Fibroblast of skin of abdomen (primary cell): ENCODE measurements around the gene SYT8.

Experiments
- DNase-seq: peaks from one replicate; pipeline ENCODE4 v3.0.0-alpha.2; 2013

SYT8 gene

DNA sequence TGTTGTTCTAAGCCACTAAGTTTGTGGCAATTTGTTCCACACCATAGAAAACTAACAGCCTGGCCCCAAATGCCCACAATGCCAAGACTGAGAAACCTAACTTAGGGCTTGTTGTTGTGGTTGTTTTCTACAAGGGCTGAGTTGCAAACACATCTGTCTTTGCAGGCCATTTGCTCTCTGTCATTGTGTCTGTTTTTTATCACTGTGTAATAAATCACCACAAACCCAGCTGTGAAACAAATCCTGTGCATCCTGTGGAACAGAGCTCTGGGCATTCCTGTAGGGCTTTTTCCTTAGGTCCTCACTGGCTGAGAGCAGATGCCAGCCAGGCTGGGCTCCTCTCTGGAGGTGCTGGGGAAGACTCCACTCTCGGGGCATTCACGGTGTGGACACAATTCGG is 15.7 kb upstream of the SYT8 start:
- no peak for DNase-seq

DNA sequence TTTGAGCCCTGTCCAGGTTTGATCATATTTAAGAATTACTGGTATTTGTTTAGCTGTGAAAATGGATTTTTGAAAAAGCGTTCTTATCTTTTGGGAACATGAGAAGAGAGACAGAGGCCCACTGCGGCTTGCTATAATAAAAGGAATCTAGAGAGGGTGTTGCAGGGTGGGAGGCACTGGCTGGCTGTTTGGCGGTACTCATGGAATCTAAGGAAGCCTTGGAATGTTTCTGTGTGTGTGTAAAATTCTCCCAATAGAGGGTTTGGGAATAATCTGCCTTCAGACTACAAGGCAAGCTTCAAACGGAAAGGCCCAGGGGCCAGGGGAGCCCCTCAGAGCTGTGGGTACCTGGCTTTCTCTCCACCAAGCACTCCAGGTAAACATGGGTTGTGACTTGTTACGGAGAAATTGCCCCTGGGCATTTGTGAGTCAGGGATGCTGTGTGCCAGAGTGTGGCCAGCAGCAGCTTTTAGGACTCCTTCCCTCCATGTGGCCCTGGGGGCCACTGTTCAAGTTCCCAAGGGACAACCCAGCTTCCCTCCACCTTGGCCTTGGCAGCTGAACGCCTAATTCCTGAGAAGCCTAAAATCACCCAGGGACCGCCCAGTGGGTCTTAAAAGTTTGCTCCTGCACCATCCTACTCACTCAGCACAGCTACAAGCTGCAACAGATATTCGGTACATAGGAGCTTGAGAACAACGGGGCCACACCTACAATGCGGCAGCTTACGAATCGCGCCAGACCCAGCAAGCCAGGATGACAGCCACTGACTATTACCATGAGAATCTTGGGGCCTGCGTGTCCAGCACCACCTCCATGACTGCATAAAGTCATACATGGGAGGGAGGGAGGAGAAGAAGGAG is 14.1 kb upstream of the SYT8 start:
- peak; percentile 54 for DNase-seq

DNA sequence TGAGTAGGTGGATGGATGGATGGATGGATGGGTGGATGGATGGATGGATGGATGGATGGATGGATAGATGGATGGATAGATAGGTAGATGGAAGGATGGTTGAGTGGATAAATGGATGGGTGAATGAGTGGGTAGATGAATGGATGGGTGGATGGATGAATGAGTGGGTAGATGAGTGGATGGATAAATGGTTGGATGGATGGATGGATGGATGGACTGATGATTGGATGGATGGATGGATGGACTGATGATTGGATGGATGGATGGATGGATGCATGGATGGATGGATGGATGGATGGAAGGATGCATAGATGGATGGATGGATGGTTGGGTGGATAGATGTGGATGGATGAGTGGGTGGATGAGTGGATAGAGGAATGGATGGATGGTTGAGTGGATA is 13.2 kb upstream of the SYT8 start:
- DNase-seq = no peak

DNA sequence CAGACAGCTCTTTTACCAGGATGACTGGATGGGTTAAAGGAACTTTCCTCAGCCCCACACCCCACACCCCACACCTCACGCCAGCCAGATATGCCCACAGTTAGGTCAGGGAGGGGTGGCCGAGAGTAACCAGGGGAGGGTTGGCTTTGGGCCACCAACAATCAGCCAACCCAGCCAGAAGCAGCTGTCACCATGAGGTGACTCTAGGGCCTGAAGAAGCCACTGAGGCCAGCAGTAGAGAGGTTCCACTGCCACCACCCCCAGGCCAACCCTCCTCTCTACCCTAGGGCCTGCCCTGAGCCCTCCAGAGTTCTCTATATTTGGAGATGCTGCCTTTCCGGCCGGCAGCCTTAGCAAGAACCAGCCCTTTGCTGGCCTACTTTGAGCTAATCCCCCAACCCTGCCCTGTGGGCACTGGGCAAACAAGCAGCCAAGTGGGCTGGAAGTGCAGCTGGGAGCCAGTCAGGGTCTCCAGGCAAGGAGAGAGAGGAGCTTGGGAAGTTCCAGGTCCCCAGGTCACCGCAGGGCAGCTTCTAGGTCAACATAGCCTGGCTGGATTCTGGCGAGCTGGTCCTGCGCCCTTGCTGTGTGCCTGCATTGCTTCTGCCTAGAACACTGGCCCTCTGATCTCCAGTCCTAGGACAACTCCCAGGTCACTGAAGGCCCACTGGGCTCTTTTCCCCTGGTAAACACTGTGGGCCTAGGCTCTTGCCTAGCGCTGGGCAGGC is 12.0 kb upstream of the SYT8 start:
- no peak for DNase-seq

DNA sequence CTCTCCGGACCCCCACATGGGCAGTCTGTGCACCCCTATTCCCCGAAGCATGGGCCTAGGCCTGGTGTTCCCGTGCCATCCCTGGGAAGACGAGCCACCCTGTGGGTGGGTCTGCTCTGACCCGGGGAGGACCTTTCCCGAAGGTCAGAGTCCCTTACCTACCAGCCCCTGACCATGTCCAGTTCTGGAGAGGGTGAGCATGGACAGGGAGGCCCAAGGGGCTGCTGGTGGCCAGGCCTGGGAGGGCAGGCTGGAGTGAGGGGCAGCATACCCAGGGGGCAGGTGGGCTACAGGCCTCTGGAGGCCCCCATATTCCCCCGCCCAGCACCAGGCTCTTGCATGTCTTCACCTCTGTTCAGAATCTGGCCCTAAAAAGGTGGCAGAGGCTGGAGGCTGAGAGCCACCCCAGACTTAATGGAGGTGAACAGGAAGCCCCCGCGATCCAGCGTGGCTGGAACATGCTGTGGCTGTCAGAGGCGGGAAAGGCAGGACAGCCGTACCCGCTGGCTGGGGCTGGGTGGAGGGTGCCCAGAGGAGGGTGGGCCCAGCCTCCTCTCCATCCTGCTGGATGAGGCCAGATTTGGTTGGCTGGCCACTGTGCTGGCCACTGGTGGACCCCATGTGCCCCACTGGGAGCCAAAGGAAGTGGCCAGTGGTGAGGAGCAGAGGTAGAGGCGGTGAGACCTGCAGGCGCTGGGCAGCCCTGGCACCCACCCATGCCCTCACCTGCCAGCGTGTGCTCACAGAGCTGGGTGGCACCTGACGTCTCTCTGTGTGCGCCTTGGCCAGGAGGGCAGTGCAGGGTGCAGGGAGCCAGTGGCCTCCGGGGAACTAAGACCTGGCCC is 11.2 kb upstream of the SYT8 start:
- DNase-seq = no peak

DNA sequence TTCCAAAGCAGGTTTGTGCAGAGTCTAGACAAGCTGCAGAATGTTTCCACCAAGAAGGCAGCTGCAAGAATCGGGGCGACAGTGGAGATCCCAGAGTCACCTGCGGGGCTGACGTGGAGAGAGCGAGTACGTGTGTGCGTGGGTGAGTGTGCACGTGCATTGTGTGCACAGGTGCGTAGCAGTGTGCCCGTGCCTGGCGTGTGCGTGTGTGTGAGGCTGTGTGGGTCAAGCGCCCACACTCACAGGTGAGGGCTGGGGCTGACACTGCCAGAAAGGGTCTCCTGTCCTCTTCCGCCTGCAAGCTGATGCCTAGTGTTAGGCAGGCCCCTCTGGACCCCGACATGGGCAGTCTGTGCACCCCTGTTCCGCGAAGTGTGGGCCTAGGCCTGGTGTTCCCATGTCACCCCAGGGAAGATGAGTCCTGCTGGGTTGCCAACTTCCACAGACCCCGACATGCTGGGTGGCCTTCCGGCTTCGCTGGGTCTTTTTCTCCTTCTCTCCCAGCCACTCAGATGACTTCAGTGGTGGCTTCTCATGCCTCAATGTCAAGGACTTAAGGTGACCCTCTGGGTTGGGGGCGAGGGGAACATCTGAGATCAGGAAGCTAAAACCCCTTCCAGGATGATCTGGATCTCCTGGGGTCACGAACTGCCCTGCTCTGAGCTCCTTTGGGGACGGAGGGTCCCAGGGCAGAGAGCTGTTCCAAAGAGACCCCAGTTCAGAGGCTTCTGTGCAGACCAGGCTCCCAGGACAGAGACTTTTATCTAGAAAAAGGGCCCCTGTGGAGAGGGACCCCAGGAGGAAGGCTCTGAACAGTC is 10.4 kb upstream of the SYT8 start:
- no peak for DNase-seq

DNA sequence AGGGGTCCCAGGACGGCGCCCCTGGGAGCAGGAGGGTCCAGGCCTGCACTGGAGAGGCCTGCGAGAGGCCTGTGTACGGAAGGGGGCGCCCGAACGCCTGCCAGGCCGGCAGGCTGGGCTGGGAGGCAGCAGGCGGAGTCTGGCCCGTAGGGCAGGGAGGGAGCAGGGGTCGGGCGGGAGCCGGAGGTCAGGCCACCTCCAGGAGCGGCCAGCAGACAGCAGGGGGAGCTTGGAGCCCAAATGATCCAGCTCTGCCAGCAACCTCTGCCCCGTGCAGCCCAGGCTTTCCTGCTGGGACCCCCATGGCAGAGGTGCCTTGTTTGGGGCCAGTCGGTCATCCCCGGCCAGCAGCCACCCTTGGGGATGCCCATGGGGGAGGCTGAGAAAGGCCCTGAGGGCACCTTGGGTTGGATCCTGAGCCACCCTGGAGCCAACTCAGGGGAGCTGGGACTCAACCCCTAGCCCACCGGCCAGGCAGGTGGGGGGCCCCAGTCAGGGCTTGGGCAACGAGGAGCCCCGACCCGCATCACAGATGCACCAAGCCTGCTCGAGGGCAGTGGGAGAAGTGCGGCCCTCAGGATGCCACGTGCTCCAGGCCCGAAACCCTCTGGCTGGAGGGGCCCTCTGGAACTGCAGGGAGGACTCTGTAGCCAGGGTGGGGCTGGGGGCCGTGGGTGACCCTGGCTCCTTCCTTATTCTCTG is 9.6 kb upstream of the SYT8 start:
- DNase-seq = no peak

DNA sequence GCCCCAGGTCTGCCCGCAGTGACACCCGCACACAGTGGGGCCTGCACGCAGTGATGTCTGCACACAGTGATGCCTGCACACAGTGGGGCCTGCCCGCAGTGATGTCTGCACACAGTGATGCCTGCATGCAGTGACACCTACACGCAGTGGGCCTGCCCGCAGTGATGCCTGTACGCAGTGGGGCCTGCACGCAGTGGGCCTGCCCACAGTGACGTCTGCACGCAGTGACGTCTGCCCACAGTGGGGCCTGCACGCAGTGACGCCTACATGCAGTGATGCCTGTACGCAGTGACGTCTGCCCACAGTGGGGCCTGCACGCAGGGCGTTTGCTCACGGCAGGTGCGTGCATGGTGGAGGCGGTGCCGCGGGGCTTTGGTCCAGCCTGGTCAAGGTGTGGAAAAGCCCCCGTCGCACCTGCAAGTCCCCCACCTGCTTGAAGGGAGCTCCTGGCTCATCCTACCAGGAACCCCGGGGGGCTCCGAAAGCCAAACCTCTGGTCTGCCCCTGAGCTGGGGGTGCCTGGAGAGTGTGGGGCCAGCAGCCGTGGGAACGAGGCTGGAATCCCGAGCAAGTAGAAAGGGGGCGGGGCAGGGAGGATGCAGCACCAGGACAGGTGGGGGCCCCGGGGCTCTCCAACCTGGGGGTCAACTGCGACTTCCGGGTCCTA is 8.9 kb upstream of the SYT8 start:
- no peak for DNase-seq

DNA sequence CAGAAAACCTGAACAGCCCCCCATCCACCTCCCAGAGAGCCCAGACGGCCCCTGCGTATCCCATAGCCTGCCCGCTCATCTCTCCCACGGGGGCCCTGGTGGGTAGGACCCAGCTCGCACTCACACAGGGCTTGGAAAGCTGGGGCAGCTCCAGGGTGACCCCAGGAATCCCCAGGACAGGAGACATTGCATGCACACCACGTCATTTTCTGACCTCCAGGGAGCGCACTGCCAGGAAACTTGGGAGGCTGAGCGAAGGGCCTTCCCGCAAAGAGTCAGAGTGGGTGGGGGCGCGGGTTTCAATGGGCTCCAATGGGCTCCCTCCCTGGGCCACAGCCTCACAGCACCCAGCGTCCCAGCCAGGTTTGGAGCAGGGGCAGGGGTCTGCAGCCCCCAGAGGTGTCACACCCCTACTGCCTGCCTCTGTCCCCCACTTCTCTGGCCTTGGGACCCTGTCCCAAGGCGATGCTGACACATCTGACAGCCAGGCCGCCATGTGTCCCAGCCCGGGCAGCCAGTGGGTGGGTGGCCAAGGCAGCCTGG is 8.2 kb upstream of the SYT8 start:
- DNase-seq = peak; percentile 46

DNA sequence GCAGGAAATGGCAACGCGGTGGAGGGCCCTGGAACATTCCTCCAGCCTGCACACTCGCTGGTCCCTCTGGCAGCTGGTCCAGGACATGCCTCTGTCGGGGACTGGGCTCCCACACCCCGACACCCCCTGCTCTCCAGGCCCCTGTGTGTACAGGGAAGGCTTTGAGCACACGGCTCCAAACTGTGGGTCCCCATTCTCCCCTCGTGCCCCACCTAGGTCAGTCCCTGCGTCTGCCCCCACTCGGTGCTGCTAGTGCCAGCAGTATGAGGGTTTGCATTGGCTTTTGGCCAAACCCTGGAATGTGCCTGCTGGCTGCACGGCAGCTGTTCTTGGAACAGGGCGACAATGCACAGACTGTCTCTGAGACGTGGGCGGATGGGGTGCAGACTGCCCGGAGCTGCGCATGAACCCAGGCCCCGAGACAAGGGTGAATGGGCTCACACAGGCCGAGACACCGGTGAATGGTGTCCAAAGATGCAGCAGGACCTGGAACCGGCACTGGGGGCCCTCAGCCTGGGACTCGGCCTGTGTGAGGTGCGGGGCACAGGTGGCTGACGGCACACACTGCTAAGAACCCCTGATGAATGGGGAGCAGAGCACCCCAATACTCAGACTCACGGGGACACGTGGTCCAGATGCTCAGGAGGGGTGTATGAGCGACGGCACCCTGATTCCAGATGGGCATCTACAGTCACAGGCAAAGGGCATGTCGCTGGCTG is 7.5 kb upstream of the SYT8 start:
- DNase-seq = peak; percentile 71

DNA sequence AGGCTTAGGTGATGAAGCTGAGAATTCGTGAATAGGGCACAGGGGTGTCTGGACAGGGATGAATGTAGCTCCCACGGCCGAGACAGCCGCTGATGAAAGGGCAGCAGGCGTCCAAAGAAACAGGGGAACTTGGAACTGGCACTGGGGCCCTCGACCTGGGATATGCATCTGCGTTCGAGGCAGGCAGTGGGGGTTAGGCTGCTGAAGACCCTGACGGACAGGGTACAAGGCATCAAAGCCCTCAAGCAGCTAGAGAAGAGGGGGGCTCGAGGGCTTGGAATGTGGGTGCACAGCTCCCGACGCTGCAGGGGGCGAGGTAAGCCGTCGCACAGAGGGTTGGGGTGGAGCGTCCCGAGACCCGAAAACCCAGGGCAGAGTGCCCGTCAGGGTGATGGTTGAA is 6.9 kb upstream of the SYT8 start:
- no peak for DNase-seq

DNA sequence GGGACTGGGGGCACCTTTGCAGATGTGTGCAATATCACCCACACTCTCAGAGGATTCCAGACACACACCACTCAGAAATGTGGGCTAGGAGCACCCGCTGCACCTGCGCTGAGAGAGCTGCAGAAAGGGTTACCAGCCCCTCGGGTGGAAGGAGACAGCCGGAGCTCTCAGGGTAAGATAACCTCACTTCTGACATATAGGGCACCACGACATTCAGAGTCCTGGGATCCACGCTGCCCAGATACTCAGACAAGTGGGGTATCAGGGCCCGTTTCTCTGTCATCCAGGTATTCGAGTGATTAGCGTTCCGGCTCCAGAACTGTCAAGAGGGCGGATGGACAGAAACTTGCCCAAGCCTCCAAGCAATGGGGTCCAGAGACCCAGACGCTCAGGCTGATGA is 6.2 kb upstream of the SYT8 start:
- DNase-seq = no peak

DNA sequence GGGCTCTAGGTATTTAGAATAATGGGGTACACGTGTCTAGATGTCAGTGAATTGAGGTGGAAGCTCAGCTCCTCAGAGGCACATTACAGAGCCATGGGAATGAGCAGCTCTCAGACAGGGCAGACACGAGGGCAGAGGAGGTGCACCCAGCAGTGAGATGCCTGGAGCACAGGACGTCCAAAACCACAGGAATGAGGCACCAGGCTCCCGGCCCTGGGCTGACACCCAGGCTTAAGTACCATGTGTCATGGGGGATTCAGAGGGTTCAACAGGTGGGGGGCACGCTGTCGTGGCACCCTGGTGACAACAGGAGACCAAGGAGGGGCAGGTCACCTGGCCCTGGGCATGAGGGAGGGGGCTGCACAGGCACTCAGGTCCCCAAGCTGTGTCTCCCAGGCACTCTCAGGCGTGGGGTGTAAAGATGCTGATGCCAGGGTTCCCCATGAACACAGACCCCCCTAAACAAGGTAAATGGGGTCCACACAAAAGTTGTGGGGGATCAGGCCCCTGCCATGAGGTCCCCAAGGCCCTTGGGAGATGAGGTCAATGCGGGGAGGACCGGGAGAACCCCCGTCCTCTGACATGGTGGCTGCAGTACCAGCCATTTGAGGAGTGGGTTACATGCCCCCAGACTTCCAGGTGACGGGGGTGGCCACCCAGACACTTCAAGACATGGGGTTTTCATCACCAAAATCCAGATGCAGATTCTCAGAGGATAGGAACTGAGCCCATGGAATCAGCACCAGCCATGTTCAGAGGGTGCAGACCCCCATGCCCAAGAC is 5.6 kb upstream of the SYT8 start:
- peak; percentile 31 for DNase-seq

DNA sequence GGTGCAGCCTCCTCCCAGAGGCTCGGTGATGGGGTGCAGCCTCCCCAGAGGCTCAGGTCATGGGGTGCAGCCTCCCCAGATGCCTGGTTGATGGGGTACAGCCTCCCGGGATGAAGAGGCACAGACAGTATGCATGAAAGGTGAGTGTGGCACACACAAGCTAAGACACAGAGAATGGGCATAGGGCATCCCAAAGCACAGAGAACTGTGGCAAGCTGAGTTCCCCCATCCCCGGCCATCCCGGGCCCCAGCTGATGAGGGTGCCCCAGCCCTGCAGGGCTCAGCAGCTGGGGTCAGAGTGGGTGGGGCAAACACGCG is 4.8 kb upstream of the SYT8 start:
- no peak for DNase-seq

DNA sequence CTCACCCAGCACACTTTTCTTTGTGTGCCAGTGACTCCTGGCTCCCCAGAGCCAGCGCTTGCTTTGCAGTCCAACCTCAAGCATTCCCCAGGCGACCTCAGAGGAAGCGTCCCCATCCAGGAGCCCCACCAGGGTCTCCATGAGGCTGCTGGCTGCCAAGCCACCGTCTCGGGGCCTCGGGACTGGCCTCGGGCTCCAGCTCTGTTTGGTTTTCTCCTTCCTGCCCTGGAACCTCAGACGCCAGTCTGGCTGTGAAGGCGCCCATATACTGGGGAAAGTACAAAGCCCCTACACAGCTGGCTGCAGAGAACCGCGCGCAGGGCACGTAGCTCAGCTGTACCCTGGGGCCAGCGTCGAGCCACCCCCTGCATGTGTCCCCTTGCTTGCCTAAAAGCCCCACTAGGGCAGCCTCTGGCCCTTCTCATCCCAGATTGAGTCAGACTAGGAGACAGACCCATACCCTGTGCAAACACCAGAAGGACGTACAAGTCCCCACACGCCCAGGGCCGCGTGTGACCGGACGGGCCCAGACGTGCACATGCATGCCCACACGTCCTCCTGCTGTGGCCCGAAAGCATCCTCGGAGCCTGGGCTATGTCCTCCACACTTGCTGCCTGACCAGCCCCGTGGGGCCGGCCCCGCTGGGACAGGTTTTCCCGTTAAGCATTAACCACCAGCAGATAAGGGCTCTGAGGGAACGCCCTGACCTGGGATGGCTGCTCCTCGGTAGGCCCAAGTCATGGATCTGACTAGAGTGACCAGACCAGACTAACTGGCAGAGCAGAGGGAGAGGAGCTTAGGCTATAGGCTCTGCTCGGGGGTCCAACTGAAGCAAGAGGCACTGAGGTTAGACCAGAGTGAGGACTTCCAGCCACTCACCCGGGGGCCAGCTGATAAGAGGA is 4.2 kb upstream of the SYT8 start:
- no peak for DNase-seq

DNA sequence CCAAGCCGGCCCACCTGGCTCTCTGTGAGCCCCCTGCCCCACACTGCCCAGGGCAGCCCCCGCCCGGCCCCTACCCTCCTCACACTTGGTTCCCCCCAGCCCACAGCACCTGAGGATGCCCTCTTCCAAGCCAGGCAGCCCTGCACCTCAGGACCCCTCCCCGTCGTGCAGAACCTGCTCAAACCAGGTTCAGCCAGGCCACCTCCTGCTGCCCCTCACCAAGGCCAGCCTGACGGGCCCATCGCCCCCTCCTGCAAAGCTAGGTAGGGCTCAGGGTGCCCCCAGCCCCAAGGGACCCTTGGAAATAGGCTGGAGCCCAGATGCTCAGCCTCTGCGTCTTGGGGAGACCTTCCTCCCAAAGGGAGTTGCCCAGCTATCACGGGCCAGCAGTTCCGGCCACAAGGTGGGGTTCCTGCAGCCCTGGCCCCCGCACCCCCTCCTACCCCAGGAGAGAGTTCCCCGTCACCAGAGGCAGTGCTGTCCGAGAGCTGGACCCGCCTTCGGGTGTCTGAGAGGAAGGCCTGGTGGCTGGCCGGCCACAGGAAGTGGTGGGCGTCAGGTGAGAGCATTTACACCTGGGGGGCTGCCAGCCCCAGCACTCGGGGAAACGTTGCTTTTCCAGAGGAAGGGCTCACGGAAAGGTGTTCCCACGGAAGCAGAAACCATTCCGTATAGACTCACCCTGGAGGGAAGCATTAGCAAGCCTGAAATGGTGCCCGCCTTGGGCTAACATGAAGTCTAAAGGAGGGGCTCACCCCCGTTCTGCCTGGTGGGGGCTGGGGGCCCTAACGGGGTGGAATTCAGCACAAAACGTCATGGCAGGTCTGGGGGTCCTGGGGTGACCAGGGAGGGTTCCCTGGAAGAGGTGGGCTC is 3.2 kb upstream of the SYT8 start:
- no peak for DNase-seq

DNA sequence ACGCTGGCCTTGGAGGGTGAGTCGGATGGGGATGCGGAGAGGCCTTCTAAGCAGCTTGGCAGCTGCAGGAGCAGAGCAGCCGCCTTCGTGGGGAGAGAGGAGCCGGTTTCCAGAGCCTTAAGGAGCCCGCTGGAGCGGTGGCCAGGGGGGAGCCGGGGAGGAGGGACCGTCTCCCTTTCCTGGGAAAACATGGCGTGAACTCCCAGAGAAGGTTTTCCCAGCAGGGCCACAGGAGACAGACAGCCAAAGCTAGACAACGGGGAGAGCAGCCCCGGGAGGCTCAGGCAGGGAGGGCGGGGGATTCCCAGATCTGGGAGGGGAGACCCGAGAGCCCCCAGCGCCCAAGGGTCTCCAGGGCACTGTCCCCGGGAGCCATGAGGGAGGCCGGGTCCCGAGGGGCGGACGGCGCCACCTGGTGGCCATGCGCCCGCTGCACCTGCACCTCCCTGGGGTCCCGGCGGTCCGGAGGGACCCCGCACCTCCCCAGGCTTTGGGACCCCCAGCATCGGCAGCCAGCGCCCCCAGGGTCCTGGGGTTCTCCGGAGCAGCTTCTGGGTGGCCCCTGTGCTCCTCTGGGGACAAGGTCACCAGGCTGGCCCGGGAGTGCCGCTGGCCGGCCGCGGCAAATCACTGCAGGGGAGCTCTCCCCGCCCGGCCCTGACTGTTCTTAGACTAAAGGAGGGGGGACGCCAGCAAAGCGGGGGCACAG is 2.4 kb upstream of the SYT8 start:
- DNase-seq = peak; percentile 12
